NCI-H460 (cell line): ENCODE results near the gene IL4I1. TPM values are rescaled to one million over a fixed set of nuclear protein-coding genes. Genes with fewer than 3 reads are reported as not detected.

Experiments
- DNase-seq: peaks from one replicate; pipeline ENCODE4 v3.0.0-alpha.2; 2016; ENCODE audit warnings: low read depth; ENCODE audit errors: extremely low read depth
- total RNA-seq: library from RNA; depleted of rRNA; stranded (reverse); fragments of >200 nt; shearing (Covaris generic); gene quantifications from 2 replicates; pipeline ENCODE4 v1.2.3, GENCODE V29; 2014

IL4I1 gene
- total RNA-seq, 1 experiment from 2014 or later: not detected

DNA sequence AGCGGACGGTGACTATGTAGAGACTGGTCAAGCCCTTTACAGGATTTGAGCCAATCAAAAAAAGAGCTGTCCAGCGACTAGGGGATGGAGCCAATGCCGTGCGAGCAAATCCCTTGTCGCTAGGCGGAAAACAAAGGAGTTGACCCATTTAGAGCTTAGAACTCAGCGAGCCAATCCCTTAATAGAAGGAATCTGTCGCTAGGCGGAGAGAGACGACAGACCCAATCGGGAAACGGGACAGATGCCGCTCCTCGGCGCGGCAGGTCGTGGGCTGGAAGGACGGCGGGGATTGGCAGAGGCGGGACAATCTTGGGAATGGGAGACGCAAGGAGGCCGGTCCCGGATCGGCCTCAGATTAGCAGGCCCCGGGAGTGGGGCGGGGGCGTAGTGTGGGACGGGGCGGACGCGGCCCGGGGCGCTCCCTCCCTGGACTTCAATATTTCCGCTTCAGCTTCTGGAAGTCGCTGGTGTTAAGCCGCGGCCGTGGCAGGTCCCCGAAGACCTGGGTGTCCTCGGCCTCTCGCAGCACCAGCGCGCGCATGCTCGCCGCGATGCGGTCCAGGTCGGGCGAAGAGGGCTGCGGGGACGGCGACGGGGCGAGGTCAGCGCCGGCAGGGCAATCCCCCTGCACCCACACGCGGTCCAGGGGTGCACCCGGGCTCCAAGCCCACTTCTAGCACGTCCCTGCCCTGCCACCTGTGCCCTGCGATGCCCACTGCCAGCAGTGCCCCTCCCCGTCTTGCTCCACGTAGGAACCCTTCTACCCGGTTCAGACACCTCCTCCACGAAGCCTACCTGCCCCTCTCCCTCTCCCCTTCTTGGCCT lies 27.0 kb downstream of the IL4I1 start:
- peak; percentile 99 for DNase-seq

DNA sequence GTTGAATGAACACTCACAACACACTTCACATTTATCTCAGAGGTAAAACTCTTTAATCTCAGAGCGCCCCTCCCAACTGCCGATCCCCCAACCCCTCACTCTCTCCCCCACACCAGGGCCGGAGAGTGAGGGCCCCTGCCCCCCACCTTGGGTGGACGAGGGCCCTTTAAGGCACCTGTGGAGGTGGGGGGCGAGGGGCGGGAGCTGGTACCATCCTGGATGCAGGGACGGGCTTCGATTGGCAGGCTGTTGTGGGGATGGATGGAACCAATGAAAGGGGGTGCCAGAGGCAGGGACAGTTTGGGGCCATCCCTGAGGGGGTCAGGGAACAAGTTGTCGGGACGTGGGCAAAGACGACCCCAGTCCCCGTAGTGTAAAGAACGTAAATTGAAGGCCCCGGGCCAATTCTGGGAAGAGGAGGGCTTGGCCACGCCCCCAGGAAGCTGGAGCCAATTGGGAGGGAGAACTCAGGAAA lies 27.6 kb downstream of the IL4I1 start:
- no peak for DNase-seq

- peak; percentile 80 for DNase-seq
Observed at GRCh38 chr19:49866933-49867782, 29.5 kb downstream of the IL4I1 start, which contains the start of gene PNKP. PNKP (minus strand) TSS chr19:49867576; CDS start chr19:49867204, 372 bp downstream.

DNA sequence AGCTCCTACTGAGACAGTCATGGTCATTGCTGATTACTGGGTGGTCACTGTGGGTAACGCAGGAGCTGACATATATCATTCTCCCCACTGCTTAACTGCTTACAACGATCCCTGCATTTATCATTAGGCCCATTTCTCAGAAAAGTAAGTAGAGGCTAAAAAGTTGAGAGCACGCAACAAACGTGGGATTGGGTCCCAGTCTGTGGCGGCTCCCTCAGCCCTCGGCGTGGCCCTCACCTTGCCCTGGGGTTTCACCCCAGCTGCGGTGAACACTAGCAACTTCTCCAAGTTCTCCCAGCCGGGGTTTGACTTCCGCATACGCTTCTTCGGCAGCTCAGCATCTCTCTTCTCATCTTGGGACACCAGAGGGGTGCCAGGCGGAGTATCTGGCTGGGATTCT lies 31.8 kb downstream of the IL4I1 start:
- no peak for DNase-seq

GRCh38 chr19:49863935-49864320 lies 32.8 kb downstream of the IL4I1 start:
- no peak for DNase-seq

DNA sequence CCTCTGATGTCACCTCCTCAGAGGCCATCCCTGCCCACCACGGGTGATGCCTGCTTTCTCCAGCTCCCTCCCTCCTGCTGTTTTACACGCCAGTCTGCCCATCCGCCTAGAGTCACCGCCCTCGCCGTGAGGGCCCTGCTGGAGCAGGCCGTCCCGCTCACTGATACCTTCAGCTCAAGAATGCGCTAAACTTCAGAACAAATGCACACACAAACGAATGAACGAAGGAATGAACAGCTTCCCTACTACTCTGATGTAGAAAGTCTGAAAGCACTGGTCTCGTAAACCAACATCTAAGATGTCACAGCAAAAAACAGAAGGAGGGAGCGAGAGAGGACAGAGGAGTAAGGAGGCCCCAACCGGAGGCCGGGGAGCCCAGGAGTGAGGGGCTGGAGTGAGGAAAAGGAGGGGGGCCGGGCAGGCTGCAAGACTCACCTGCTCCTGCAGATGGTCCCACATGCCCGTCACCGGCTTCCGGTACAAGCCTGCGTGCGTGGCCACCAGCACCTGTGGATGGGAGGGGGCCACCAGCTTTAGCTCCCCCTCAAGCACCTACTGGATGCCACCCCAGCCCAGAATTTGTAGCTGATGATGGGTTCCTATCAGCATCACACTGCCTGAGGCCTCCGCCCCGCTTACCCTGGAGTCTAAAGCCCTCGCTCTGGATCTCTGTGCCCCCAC lies 33.3 kb downstream of the IL4I1 start:
- no peak for DNase-seq

DNA sequence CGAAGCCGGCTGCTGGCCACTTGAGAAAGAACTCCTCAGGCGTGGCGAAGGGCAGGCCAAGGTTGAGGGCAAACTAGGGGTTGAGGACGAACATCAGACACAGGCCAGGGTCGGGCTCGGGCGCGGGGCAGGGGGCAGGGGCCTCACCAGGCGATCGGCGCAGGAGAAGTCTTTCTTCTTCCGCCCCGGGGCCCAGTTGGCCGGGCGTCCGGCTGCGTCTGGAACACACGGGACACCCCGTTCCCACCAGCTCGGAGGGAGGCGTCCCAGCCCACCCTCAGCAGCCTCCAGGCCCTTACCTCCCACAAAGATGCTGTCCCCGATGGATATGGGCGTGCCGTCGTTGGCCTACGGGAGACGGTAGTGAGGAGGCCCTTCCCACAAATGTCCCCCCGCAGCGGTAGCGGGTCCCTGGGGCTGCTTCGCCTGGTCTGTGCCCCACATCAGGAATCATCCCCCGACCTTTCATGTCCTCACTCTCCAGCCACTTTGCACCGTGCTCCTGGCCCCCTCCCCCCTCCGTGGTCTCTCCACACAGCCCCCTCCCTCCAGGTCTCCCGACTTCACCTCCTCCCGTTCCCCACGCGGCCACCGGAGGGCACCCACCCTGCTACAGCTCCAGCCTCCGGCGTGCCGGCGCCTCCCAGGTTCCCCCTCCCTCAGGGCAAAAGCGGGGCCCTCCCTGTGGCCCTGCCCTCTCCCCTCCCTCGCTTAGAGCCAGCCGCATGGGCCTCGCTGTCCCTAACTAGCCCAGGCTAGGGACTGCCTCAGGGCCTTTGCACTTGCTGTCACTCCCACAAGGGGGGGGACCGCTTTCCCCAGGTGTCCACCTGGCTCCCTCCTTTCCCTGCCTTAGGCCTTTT lies 34.1 kb downstream of the IL4I1 start:
- DNase-seq: no peak

DNA sequence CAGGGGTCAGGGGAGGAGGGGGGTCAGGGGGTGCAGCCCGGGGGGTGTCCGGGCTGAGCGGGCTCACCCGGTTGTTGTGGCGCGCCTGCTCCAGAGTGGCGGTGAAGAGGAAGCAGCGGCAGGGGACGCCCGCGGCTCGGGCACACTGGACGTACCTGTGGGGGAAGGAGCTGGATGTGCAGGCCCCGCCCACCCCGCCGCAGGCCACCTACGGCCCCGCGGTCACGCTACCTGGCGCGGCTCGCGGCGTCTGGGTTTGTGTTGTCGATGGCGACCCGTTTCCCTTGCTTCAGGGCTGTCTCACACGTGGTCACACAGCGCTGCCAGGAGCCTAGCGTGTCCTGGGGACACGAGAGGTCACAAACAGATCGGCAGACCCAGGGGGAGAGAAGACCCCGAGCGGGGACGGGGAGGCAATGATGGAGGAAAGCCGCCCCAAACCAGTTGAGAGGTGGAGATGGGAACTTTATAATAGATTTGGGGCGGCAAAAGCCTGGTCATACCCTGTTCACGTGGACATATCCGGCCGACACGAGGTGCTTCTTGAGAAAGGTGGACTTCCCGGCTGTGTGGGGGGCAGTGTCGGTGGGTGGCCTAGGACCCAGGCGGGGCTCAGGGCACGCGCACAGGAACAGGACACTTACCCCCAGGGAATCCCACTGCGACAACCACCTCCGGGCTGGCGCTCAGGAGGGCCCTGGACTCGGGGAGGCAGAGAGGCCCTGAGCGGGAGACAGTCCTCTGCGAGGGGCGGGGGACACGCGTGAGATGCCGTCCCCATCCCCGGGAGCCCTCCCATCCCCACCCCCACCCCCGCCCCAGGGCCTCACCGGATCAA lies 34.9 kb downstream of the IL4I1 start:
- no peak for DNase-seq

- DNase-seq: no peak
Observed at GRCh38 chr19:49861107-49861506, 35.6 kb downstream of the IL4I1 start.

DNA sequence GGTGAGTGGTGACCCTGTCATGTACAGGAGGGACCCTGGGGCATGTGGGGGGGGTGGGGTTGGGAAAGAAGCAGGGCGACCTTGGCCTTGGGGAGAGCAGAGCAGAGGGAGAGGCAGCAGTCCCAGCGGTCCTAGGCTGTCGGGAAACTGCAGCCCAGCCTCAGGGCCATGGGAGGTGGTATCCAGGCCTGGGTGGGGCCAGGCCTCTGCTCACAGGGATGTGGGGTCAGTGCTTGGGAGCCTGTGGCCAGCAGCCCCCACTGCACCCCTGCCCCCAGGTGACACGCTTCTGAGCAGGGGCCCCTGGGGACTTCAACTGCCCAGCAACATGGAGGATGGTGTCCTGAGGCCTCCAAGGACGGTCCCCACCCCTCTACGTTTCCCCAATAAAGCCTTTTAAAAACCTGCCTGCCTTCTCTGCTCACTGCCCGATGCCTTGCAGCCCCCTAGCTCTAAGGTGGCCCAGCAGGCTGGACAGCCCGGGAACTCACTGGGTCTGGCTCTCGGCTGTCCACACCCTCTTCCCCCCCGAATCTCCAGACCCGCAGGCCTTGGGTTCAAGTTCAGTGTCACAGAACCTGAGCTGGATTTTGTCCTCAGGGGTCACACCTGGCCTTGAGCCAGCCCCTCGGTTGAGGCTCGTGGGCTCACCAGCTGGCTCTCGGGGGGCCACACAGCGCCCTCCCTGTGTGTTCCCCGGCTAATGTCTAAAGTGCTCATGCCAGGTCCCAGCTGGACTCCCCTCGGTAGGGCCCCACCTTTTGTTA lies 36.2 kb downstream of the IL4I1 start:
- no peak for DNase-seq

GRCh38 chr19:49859682-49860335 lies 36.9 kb downstream of the IL4I1 start:
- DNase-seq: no peak

DNA sequence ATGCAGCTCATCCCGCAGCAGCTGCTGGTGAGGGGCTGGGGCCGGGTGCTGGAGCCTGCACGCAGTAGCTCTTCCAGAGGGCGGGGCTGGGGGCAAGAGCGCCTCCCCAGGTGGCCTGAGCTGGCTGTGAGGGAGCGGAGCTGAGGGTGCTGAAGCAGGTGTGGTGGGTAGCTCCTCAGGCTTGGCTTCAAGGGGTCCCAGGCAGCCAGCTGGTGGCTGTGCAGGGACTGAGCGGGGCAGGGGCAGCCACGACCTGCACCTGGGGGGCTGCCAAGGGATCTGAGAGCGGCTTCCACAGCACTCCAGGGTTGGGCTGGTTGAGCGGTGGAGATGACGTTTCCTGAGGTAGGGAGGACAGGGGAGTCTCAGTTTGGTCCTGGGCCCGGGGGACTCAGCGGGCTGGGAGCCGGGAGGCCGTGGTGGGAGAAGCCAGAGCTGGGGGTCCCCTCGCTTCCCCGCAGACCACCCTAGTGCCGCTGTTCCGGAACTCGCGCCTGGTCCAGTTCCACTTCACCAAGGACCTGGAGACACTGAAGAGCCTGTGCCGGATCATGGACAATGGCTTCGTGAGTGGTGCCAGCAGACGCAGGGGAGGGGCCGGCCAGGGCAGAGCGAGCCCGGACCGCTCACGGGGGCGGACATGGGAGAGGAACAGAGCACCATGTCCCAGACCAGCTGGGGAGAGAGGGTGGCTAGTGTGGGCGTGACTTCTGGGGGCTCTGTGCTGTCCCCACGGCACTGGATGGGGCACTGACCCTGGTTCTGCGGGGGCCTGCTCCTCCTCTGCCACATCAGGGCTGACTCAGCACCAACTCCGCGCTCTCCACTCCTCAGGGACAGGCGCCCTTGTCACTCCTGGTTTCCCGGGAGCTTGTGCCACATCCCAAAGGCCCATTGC lies 38.4 kb downstream of the IL4I1 start:
- no peak for DNase-seq

DNA sequence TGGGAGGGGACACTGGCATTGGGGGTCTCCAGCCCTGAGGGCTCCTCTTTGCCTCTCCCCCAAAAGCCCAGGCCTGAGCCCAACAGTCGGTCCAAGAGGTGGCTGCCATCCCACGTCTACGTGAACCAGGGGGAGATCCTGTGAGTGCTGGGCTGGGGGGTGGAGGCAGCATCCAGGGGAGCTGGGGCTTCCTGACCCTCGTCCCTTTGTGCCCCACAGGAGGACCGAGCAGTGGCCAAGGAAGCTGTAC lies 38.9 kb downstream of the IL4I1 start:
- DNase-seq: no peak

DNA sequence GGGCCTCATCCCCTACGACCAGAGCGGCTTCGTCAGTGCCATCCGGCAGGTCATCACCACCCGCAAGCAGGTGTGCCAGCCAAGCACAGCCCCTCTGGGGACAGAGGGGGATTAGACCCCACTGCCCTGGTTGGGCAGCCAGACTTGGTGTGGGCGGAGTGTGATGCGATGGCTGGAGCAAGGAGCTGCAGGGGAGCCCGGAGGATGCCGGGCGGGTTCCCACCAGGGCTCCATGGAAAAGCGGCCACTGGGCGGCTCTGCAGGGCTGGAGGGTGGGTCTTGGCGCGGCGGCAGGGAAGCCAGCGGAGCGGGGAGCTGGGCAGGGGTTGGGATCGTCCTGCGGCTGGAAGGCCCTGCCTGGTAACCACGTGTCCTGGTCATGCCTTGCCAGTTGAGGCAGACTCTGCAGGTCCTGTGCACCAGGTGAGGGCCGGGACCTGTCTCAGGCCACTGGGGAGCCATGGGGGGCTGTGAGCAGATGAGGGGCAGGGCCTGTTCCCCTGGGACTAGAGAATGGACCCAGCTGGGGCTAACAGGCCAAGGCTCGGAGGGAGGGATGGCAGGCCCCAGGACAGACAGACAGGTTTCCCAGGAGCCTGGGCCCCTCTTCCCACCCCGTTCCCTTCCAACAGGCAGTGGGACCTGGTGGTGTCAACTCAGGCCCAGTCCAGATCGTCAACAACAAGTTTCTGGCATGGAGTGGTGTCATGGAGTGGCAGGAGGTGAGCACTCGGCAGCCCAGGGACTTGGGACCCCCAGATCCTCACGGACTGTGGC lies 39.4 kb downstream of the IL4I1 start:
- no peak for DNase-seq

GRCh38 chr19:49856574-49857021 lies 40.1 kb downstream of the IL4I1 start:
- DNase-seq: no peak
